Endothelial cell of umbilical vein (primary cell): ENCODE measurements around the gene AURKB. TPM values are rescaled to one million over a fixed set of nuclear protein-coding genes. Genes with fewer than 3 reads are reported as not detected.
A peak's percentile ranks its signal among the peaks of the same experiment; 100 is the strongest.
"Not testable (repeated sequence)": the region's sequence is repeated elsewhere in the genome, so short reads cannot be mapped to it uniquely, and the experiment has no call there.

Experiments
- BruUV-seq: library from RNA; stranded (reverse); fragments of 400-500 nt; replicated peaks from 2 replicates; lab custom pipeline; 2021; lab: Mats Ljungman, UMichigan
- CTCF ChIA-PET: fragments of 300-600, 350-600 bp; sonication (Branson Sonifier 250); formaldehyde crosslinking; loops from one replicate; lab custom pipeline; 2021; ENCODE audit warnings: antibody characterized with exemption, inconsistent platforms; lab: Charles Lee
- POLR2A ChIA-PET: fragments of 300-600, 350-600 bp; sonication (Branson Sonifier 250); formaldehyde crosslinking; loops from one replicate; lab custom pipeline; 2021; ENCODE audit warnings: antibody characterized with exemption, inconsistent platforms; lab: Charles Lee
- DNase-seq: peaks from one replicate; pipeline ENCODE4 v3.0.0-alpha.2; 2011; ENCODE audit warnings: low read depth, low spot score
- FAIRE-seq: peaks from 2 replicates; lab custom pipeline; 2011; peaks lifted over from hg19 to GRCh38; lab: Jason Lieb, UNC
- H2AFZ ChIP-seq: 2 replicates; pipeline ENCODE4 v1.6.0; 2012; ENCODE audit warnings: low read depth, low read length, control low read depth, inconsistent platforms
- H3K27ac ChIP-seq: 2 replicates; pipeline ENCODE4 v1.5.1; 2011; ENCODE audit warnings: low read depth, mild to moderate bottlenecking, control low read depth, low read length, moderate library complexity; ENCODE audit not compliant: insufficient read depth
- H3K27me3 ChIP-seq, 2 experiments: 2 replicates each; pipeline versions ENCODE4 v1.6.0 to v1.6.1; 2011; ENCODE audit warnings: low read length in 2 of 2, mixed read lengths in 1 of 2; ENCODE audit not compliant: control insufficient read depth in 2 of 2, insufficient read depth in 2 of 2
- H3K36me3 ChIP-seq, 2 experiments: 2 replicates in 1 of 2; 3 replicates in 1 of 2; pipeline ENCODE4 v1.5.1; 2011; ENCODE audit warnings: low read length in 2 of 2, mild to moderate bottlenecking in 1 of 2, moderate library complexity in 1 of 2; ENCODE audit not compliant: control insufficient read depth in 2 of 2, insufficient read depth in 2 of 2; ENCODE audit errors: extremely low read depth in 1 of 2
- H3K4me1 ChIP-seq: 3 replicates; pipeline ENCODE4 v1.5.1; 2011; ENCODE audit warnings: mild to moderate bottlenecking, low read length; ENCODE audit not compliant: control insufficient read depth, insufficient read depth; ENCODE audit errors: extremely low read depth
- H3K4me2 ChIP-seq: 2 replicates; pipeline ENCODE4 v1.6.1; 2011; ENCODE audit warnings: low read length, control low read depth, mixed read lengths; ENCODE audit not compliant: insufficient read depth
- H3K4me3 ChIP-seq, 3 experiments: fragments of 200-600 bp in 1 of 3; sonication (generic), shearing (Covaris generic) in 1 of 3; replicated peaks in 1 of 3; 2 replicates each; pipeline ENCODE4 v1.5.1; 2011 to 2016; ENCODE audit warnings: control low read depth in 3 of 3, low read length in 3 of 3, mild to moderate bottlenecking in 2 of 3, inconsistent platforms in 1 of 3, low read depth in 1 of 3, moderate library complexity in 1 of 3; ENCODE audit not compliant: insufficient read depth in 1 of 3
- H3K79me2 ChIP-seq: 2 replicates; pipeline ENCODE4 v1.6.0; 2012; ENCODE audit warnings: low read length, inconsistent platforms; ENCODE audit not compliant: control insufficient read depth, insufficient read depth
- H3K9ac ChIP-seq: replicated peaks from 2 replicates; pipeline ENCODE3; 2011; ENCODE audit warnings: low read length, control low read depth; ENCODE audit not compliant: insufficient read depth; ENCODE audit errors: extremely low read depth
- H3K9me1 ChIP-seq: replicated peaks from 3 replicates; pipeline ENCODE4 v1.6.0; 2011; ENCODE audit warnings: mild to moderate bottlenecking, low read length; ENCODE audit not compliant: control insufficient read depth, insufficient read depth; ENCODE audit errors: extremely low read depth
- H3K9me3 ChIP-seq: replicated peaks from 2 replicates; pipeline ENCODE4 v1.5.1; 2012; ENCODE audit warnings: low read length, inconsistent platforms; ENCODE audit not compliant: control insufficient read depth, insufficient read depth
- H4K20me1 ChIP-seq: replicated peaks from 2 replicates; pipeline ENCODE3; 2011; ENCODE audit warnings: mild to moderate bottlenecking, low read length; ENCODE audit not compliant: control insufficient read depth, insufficient read depth; ENCODE audit errors: extremely low read depth
- CTCF ChIP-seq, 2 donors: IDR thresholded peaks; 1 replicate in 1 of 2; 2 replicates in 1 of 2; pipeline ENCODE4 v1.5.1; 2011; ENCODE audit warnings: low read length in 2 of 2, mild to moderate bottlenecking in 2 of 2, moderate library complexity in 2 of 2, control low read depth in 1 of 2, inconsistent platforms in 1 of 2, low read depth in 1 of 2; ENCODE audit not compliant: insufficient read depth in 1 of 2; ENCODE audit errors: extremely low read depth in 1 of 2
- EZH2 ChIP-seq: IDR thresholded peaks from 2 replicates; pipeline ENCODE4 v1.6.1; 2012; ENCODE audit warnings: borderline replicate concordance, low read depth, mild to moderate bottlenecking, moderate library complexity, low read length, inconsistent platforms; ENCODE audit not compliant: severe bottlenecking
- FOS ChIP-seq: IDR thresholded peaks from 2 replicates; pipeline ENCODE4 v1.6.1; 2011; ENCODE audit warnings: mild to moderate bottlenecking, low read length, moderate library complexity, borderline replicate concordance; ENCODE audit not compliant: insufficient read depth
- GATA2 ChIP-seq: IDR thresholded peaks from 2 replicates; pipeline ENCODE4 v1.7.0; 2011; ENCODE audit warnings: low read depth, mild to moderate bottlenecking, moderate library complexity, mixed read lengths, low read length; ENCODE audit not compliant: insufficient read length, insufficient read depth
- JUN ChIP-seq: IDR thresholded peaks from 2 replicates; pipeline ENCODE4 v1.6.1; 2011; ENCODE audit warnings: borderline replicate concordance, low read depth; ENCODE audit not compliant: insufficient read length, insufficient read depth
- MAX ChIP-seq: IDR thresholded peaks from 2 replicates; pipeline ENCODE4 v1.6.1; 2011; ENCODE audit not compliant: insufficient read depth, insufficient read length
- MYC ChIP-seq: IDR thresholded peaks from one replicate; pipeline ENCODE4 v1.6.1; 2011; ENCODE audit warnings: mild to moderate bottlenecking, low read depth, low read length
- POLR2A ChIP-seq: IDR thresholded peaks from 2 replicates; pipeline ENCODE4 v1.6.1; 2012; ENCODE audit warnings: low read depth, mild to moderate bottlenecking, control low read depth, low read length
- POLR2AphosphoS5 ChIP-seq: IDR thresholded peaks from 2 replicates; pipeline ENCODE4 v1.6.1; 2012; ENCODE audit warnings: low read depth, mild to moderate bottlenecking, control low read depth, low read length, moderate library complexity; ENCODE audit not compliant: insufficient read depth
- dilution Hi-C: fragments of 300-500 bp; cut with MboI; formaldehyde crosslinking; loops from one replicate; pipeline ENCODE4 v1.15.0; 2019; ENCODE audit warnings: low sequenced_read_pairs; ENCODE audit not compliant: extremely low pct_ligation_motif_present
- intact Hi-C: fragments of 100-400 bp; cut with micrococcal nuclease; formaldehyde crosslinking; loops from one replicate; pipeline ENCODE4 v1.10.0; 2022
- polyA plus RNA-seq, 4 experiments: library from polyadenylated mRNA; depleted of rRNA in 3 of 4; stranded (reverse) in 3 of 4; unstranded in 1 of 4; fragments of >200 nt; gene quantifications; 2 replicates each; pipeline versions ENCODE4 v1.2.1 to v1.2.3, GENCODE V29; 2011 to 2012; ENCODE audit warnings: missing spikeins in 1 of 4
- total RNA-seq: library from RNA; stranded (reverse); gene quantifications from 2 replicates; pipeline ENCODE4 v1.2.3, GENCODE V29; 2021

Gene AURKB
- total and polyA plus RNA-seq, 2 donors (not counting 3 experiments of a cell fraction or from before 2014, with no cell fraction given) = 67.8 to 107 TPM

- peak overlapping the region; percentile 85 for H3K9ac ChIP-seq
- H4K20me1 ChIP-seq = no peaks in the 10 kb centered on the region
- intact Hi-C loops (loop anchor here (1.0 to 2.0 kb wide), 5 partner anchors 11 to 162 kb away; partner anchors contain the start of genes AURKB and RPL26), dilution Hi-C loops (no loop called here)
- H3K79me2 ChIP-seq = no peaks in the 10 kb centered on the region
- FAIRE-seq (peak; percentile 93), DNase-seq (peak; percentile 96)
- no peaks in the 10 kb centered on the region for H3K27me3 ChIP-seq
- peaks cover 9% of the 10 kb centered on the region for H3K4me1 ChIP-seq
- H3K4me3 ChIP-seq = peak overlapping the region; percentile 40 to 66 (median 45)
- TF ChIP-seq JUN (peak; percentile 11), FOS (peak; percentile 44), GATA2 (peak; percentile 5), EZH2 (no peak), POLR2A (peak; percentile 38), POLR2AphosphoS5 (no peak), MYC (peak; percentile 51), MAX (peak; percentile 41), CTCF (IDR thresholded peaks at IDR 0.05; ENCODE audit: extremely low read depth in 1 of 2, insufficient read depth in 1 of 2, low read depth in 1 of 2, low read length in 2 of 2) (no peak)
- no peaks in the 10 kb centered on the region for H3K9me1 ChIP-seq
- no TSS peak for BruUV-seq
- H3K27ac ChIP-seq = peak overlapping the region; percentile 90
- peak overlapping the region; percentile 74 for H2AFZ ChIP-seq
- no peaks in the 10 kb centered on the region for H3K36me3 ChIP-seq
- ChIA-PET POLR2A (interaction anchor here (1.0 to 2.7 kb wide), 6 partner anchors 10 to 102 kb away, joined by 3 to 14 read pairs (median 7); partner anchors contain the start of genes AURKB and BORCS6), CTCF (interaction anchor here (0.8 to 3.4 kb wide), 11 partner anchors 10 to 161 kb away, joined by 3 to 34 read pairs (median 7); partner anchors contain the start of genes ALOXE3, AURKB, BORCS6 and CTC1)
- no peaks in the 10 kb centered on the region for H3K9me3 ChIP-seq
- peak overlapping the region; percentile 88 for H3K4me2 ChIP-seq
These were observed 10.6 kb upstream of the AURKB start for GRCh38 chr17:8220783-8221662.

- H4K20me1 ChIP-seq, H3K4me3 ChIP-seq, H3K27me3 ChIP-seq, dilution Hi-C loops, H3K4me2 ChIP-seq, CTCF ChIA-PET, intact Hi-C loops, H2AFZ ChIP-seq, H3K4me1 ChIP-seq, H3K27ac ChIP-seq, FAIRE-seq, DNase-seq, H3K36me3 ChIP-seq, H3K9me3 ChIP-seq, BruUV-seq, H3K9ac ChIP-seq, H3K9me1 ChIP-seq: not testable (repeated sequence)
- POLR2A ChIA-PET = interaction anchor here (0.6 kb wide), 1 partner anchor 389 kb away, joined by 3 read pairs; no protein-coding TSS in a partner anchor
- H3K79me2 ChIP-seq = peaks cover 14% of the 10 kb centered on the region
These were observed 3.6 kb upstream of the AURKB start for GRCh38 chr17:8214000-8214399.
